Measurements from ENCODE around the gene JKAMP.

The JKAMP gene

GRCh38 chr14:59543873-59544272, 59.6 kb downstream of the JKAMP start:
- DNase-seq = no peak

GRCh38 chr14:59547310-59547709, 63.0 kb downstream of the JKAMP start:
- DNase-seq = no peak
